Karpas-422 (cell line): ENCODE measurements around the gene DNAJB4. TPM values are rescaled to one million over a fixed set of nuclear protein-coding genes. Genes with fewer than 3 reads are reported as not detected.
A peak's percentile ranks its signal among the peaks of the same experiment; 100 is the strongest.

ENCODE experiments used
- DNase-seq: peaks from one replicate; pipeline ENCODE4 v3.0.0-alpha.2; 2015
- H2AFZ ChIP-seq: fragments of 200-600 bp; sonication (generic); 2 replicates; pipeline ENCODE4 v1.6.1; 2014; ENCODE audit warnings: antibody characterized with exemption, low read length, mixed read lengths
- H3K27ac ChIP-seq: fragments of 200-600 bp; sonication (generic); 2 replicates; pipeline ENCODE4 v1.5.1; 2014; ENCODE audit warnings: mild to moderate bottlenecking, low read length, moderate library complexity
- H3K27me3 ChIP-seq: fragments of 200-600 bp; sonication (generic); 2 replicates; pipeline ENCODE4 v1.6.1; 2014; ENCODE audit warnings: low read length, mixed read lengths
- H3K36me3 ChIP-seq: fragments of 200-600 bp; sonication (generic); 2 replicates; pipeline ENCODE4 v1.6.1; 2014; ENCODE audit warnings: low read length, mixed read lengths; ENCODE audit not compliant: insufficient read depth
- H3K4me1 ChIP-seq: fragments of 200-600 bp; sonication (generic); 2 replicates; pipeline ENCODE4 v1.6.1; 2014; ENCODE audit warnings: mild to moderate bottlenecking, low read length, mixed read lengths
- H3K4me2 ChIP-seq: fragments of 200-600 bp; sonication (generic); 2 replicates; pipeline ENCODE4 v1.6.1; 2014; ENCODE audit warnings: low read length, low read depth, mild to moderate bottlenecking; ENCODE audit not compliant: poor library complexity, severe bottlenecking
- H3K4me3 ChIP-seq: fragments of 200-600 bp; sonication (generic); 2 replicates; pipeline ENCODE4 v1.5.1; 2014; ENCODE audit warnings: mild to moderate bottlenecking, antibody characterized with exemption, low read length, mixed read lengths
- H3K79me2 ChIP-seq: fragments of 200-600 bp; sonication (generic); 2 replicates; pipeline ENCODE4 v1.6.1; 2014; ENCODE audit warnings: mild to moderate bottlenecking, low read length, mixed read lengths
- H3K9ac ChIP-seq: fragments of 200-600 bp; sonication (generic); 2 replicates; pipeline ENCODE4 v1.6.0; 2014; ENCODE audit warnings: low read length
- H3K9me2 ChIP-seq: fragments of 200-600 bp; sonication (generic), shearing (Covaris generic); replicated peaks from 2 replicates; pipeline ENCODE4 v1.6.0; 2014; ENCODE audit warnings: mild to moderate bottlenecking, low read length, moderate library complexity; ENCODE audit not compliant: insufficient read depth
- H3K9me3 ChIP-seq: fragments of 300-700, 200-600 bp; sonication (generic); 2 replicates; pipeline ENCODE4 v1.6.1; 2014; ENCODE audit warnings: low read length, mixed read lengths
- H4K20me1 ChIP-seq: fragments of 200-600 bp; sonication (generic); 2 replicates; pipeline ENCODE4 v1.6.1; 2014; ENCODE audit warnings: mild to moderate bottlenecking, antibody characterized with exemption, low read length, low read depth; ENCODE audit not compliant: insufficient read depth
- total RNA-seq: library from RNA; depleted of rRNA; stranded (reverse); fragments of >200 nt; shearing (Covaris generic); gene quantifications from 2 replicates; pipeline ENCODE4 v1.2.3, GENCODE V29; 2014; ENCODE audit warnings: low replicate concordance

The DNAJB4 gene
- total RNA-seq, 1 experiment from 2014 or later = 6.7 TPM

GRCh38 chr1:78052685-78053405 lies 48.1 kb downstream of the DNAJB4 start:
- no peak overlapping the region for H2AFZ ChIP-seq
- no peak overlapping the region for H3K4me2 ChIP-seq
- no peaks in the 10 kb centered on the region for H3K9me3 ChIP-seq
- H3K4me3 ChIP-seq = no peak overlapping the region
- no peak overlapping the region for H3K27ac ChIP-seq
- H3K79me2 ChIP-seq = no peaks in the 10 kb centered on the region
- no peaks in the 10 kb centered on the region for H3K4me1 ChIP-seq
- no peaks in the 10 kb centered on the region for H3K27me3 ChIP-seq
- H3K9me2 ChIP-seq = no peaks in the 10 kb centered on the region
- H3K36me3 ChIP-seq = no peaks in the 10 kb centered on the region
- DNase-seq = no peak
- no peaks in the 10 kb centered on the region for H4K20me1 ChIP-seq
- no peak overlapping the region for H3K9ac ChIP-seq

DNA sequence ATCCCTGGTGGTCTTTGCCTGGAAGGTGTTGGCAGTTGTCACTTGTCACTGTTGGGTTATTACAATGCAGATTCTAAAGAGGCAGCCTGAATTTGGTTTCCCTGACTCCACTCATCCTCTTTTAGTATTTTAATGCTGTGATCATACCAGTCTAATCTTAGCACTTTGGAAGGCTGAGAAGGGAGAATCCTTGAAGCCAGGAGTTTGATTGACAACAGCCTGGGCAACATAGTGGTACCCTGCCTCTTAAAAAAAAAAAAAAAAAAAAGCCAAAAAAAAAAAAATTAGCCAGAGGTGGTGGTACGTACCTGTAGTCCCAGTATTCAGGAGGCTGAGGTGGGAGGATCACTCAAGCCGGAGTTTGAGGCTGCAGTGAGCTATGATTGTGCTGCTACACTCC lies 48.8 kb downstream of the DNAJB4 start:
- H3K79me2 ChIP-seq = no peaks in the 10 kb centered on the region
- H2AFZ ChIP-seq = no peak overlapping the region
- H3K4me2 ChIP-seq = no peak overlapping the region
- H3K27me3 ChIP-seq = no peaks in the 10 kb centered on the region
- no peaks in the 10 kb centered on the region for H3K4me1 ChIP-seq
- H3K9ac ChIP-seq = no peak overlapping the region
- no peaks in the 10 kb centered on the region for H3K9me2 ChIP-seq
- no peak overlapping the region for H3K4me3 ChIP-seq
- H3K27ac ChIP-seq = no peak overlapping the region
- H3K36me3 ChIP-seq = no peaks in the 10 kb centered on the region
- no peaks in the 10 kb centered on the region for H4K20me1 ChIP-seq
- no peak for DNase-seq
- H3K9me3 ChIP-seq = no peaks in the 10 kb centered on the region

DNA sequence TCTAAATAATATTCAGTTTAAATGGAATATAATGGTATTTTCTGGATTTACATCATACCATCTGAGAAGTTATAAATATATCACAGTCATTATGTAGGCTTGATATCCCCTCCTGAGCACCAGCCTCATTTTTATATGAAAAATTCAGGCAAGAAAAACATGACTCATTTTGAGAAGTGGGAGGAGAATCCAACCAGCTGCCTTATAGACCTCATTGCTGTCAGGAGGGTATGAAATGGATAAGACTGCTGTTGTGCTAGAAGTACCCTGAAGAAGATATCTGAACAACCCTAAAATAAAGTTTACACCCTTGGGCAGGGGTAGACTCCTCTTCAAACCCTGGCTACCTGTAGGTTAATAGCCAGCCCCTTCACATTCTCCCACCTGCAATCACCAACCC lies 49.8 kb downstream of the DNAJB4 start:
- H3K9me2 ChIP-seq = no peaks in the 10 kb centered on the region
- no peak overlapping the region for H3K27ac ChIP-seq
- H3K27me3 ChIP-seq = 0 out of 2 replicates have a peak, but pooled peaks cover 2% of the 10 kb centered on the region
- no peaks in the 10 kb centered on the region for H3K9me3 ChIP-seq
- H3K4me1 ChIP-seq = no peaks in the 10 kb centered on the region
- no peak for DNase-seq
- H3K36me3 ChIP-seq = no peaks in the 10 kb centered on the region
- H3K4me2 ChIP-seq = no peak overlapping the region
- H3K9ac ChIP-seq = no peak overlapping the region
- H2AFZ ChIP-seq = peak overlapping the region; percentile 90
- H4K20me1 ChIP-seq = no peaks in the 10 kb centered on the region
- H3K4me3 ChIP-seq = no peak overlapping the region
- no peaks in the 10 kb centered on the region for H3K79me2 ChIP-seq

GRCh38 chr1:78054972-78055371 lies 50.2 kb downstream of the DNAJB4 start:
- H3K79me2 ChIP-seq = no peaks in the 10 kb centered on the region
- no peak overlapping the region for H3K27ac ChIP-seq
- no peak overlapping the region for H3K4me2 ChIP-seq
- H3K36me3 ChIP-seq = no peaks in the 10 kb centered on the region
- no peak overlapping the region for H3K4me3 ChIP-seq
- 0 out of 2 replicates have a peak, but pooled peaks cover 2% of the 10 kb centered on the region for H3K27me3 ChIP-seq
- H3K9ac ChIP-seq = no peak overlapping the region
- H4K20me1 ChIP-seq = no peaks in the 10 kb centered on the region
- no peak for DNase-seq
- no peaks in the 10 kb centered on the region for H3K9me3 ChIP-seq
- no peaks in the 10 kb centered on the region for H3K4me1 ChIP-seq
- no peaks in the 10 kb centered on the region for H3K9me2 ChIP-seq
- peak overlapping the region; percentile 90 for H2AFZ ChIP-seq

DNA sequence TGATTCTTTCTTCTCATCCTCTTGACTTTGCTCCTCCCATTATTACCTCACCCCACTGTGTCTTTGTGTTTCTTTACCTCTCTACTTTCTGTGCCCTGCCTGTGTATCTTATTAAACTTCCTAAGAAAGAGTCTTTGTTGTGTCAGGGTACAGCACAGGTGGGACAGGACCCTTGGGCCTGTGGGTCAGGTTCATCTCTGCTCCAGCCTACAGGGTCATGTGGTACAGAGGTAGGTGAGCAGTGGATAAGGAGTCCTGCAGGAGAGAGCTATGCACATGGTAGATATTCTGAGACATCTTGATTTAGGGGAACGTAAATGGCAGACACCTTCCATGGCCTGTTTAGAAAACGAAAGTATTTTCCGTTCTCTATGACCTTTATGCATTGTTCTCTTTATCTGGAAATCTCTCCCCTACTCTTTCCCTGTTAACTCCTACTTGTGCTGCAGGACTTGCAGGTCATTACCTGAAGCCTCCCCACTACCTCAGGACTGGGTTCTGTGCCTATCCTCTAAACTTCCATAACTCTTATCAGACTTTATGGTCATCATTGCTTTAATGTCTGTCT lies 50.9 kb downstream of the DNAJB4 start:
- no peak overlapping the region for H3K4me3 ChIP-seq
- H3K9ac ChIP-seq = no peak overlapping the region
- no peak for DNase-seq
- H3K9me2 ChIP-seq = no peaks in the 10 kb centered on the region
- H3K36me3 ChIP-seq = no peaks in the 10 kb centered on the region
- H3K4me2 ChIP-seq = no peak overlapping the region
- H3K27ac ChIP-seq = no peak overlapping the region
- peak overlapping the region; percentile 81; the same call in 1 of the 2 replicates for H2AFZ ChIP-seq
- no peaks in the 10 kb centered on the region for H3K79me2 ChIP-seq
- no peaks in the 10 kb centered on the region for H4K20me1 ChIP-seq
- 0 out of 2 replicates have a peak, but pooled peaks cover 2% of the 10 kb centered on the region for H3K27me3 ChIP-seq
- no peaks in the 10 kb centered on the region for H3K9me3 ChIP-seq
- no peaks in the 10 kb centered on the region for H3K4me1 ChIP-seq

- Histone ChIP-seq H3K27me3 (0 out of 2 replicates have a peak, but pooled peaks cover 2% of the 10 kb centered on the region), H3K36me3 (no peaks in the 10 kb centered on the region), H3K4me2 (no peak overlapping the region), H3K27ac (no peak overlapping the region), H3K4me3 (no peak overlapping the region), H3K9ac (no peak overlapping the region), H3K9me2 (no peaks in the 10 kb centered on the region), H3K4me1 (no peaks in the 10 kb centered on the region), H2AFZ (no peak overlapping the region), H4K20me1 (no peaks in the 10 kb centered on the region), H3K9me3 (no peaks in the 10 kb centered on the region), H3K79me2 (no peaks in the 10 kb centered on the region)
- no peak for DNase-seq
These were observed 53.9 kb downstream of the DNAJB4 start for GRCh38 chr1:78058670-78059069.

GRCh38 chr1:78060857-78061563 lies 56.3 kb downstream of the DNAJB4 start:
- H3K27ac ChIP-seq = no peak overlapping the region
- H2AFZ ChIP-seq = no peak overlapping the region
- H3K9me3 ChIP-seq = no peaks in the 10 kb centered on the region
- H3K27me3 ChIP-seq = 0 out of 2 replicates have a peak, but pooled peaks cover 2% of the 10 kb centered on the region
- no peaks in the 10 kb centered on the region for H3K79me2 ChIP-seq
- no peaks in the 10 kb centered on the region for H3K9me2 ChIP-seq
- no peak overlapping the region for H3K4me2 ChIP-seq
- no peaks in the 10 kb centered on the region for H3K36me3 ChIP-seq
- H3K9ac ChIP-seq = no peak overlapping the region
- no peaks in the 10 kb centered on the region for H4K20me1 ChIP-seq
- DNase-seq = no peak
- H3K4me1 ChIP-seq = no peaks in the 10 kb centered on the region
- no peak overlapping the region for H3K4me3 ChIP-seq

DNA sequence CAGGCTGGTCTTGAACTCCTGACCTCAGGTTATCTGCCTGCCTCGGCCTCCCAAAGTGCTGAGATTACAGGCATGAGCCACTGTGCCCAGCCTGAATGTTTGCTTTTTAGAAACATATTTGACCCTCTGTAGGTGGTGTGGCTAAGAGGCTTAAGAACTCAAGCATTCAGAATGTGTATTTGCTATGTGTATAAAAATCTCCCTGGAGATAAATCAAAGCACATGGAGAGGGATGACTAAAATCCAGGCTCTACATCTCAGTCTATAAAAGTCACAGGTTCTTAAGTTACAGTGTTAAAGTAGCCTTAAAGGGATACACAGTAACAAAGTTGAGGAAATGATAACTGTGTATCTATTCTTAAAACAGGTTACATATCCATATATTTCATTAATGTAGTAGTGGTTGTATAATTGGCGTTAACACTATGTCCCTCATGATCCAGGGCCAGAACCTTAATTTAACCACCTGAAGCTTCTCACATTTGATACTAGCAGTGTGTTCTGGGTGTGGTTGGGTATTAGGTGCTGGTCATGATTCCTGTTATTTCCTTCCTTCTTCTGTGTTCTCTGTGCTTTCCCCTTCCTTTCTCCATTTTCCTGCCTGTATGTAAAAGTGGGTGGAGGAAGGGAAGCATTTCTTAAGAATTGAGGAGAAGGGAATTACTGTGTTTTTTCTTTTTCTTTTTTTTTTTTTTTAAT lies 57.2 kb downstream of the DNAJB4 start:
- no peaks in the 10 kb centered on the region for H3K9me2 ChIP-seq
- H3K9me3 ChIP-seq = no peaks in the 10 kb centered on the region
- H3K4me2 ChIP-seq = no peak overlapping the region
- DNase-seq = no peak
- no peak overlapping the region for H3K27ac ChIP-seq
- no peaks in the 10 kb centered on the region for H3K36me3 ChIP-seq
- no peaks in the 10 kb centered on the region for H4K20me1 ChIP-seq
- H3K4me3 ChIP-seq = no peak overlapping the region
- H3K4me1 ChIP-seq = no peaks in the 10 kb centered on the region
- 0 out of 2 replicates have a peak, but pooled peaks cover 2% of the 10 kb centered on the region for H3K27me3 ChIP-seq
- H3K79me2 ChIP-seq = no peaks in the 10 kb centered on the region
- no peak overlapping the region for H3K9ac ChIP-seq
- no peak overlapping the region for H2AFZ ChIP-seq
